GM12878 (cell line): ENCODE results near the gene PRDM2. TPM values are rescaled to one million over a fixed set of nuclear protein-coding genes. Genes with fewer than 3 reads are reported as not detected.
A peak's percentile ranks its signal among the peaks of the same experiment; 100 is the strongest.

Source experiments
- BHLHE40 ChIP-seq, 2 experiments: fragments of 450-650 bp in 1 of 2; IDR thresholded peaks; 2 replicates each; pipeline ENCODE4 v1.6.1; 2011 to 2017; ENCODE audit warnings: low read depth in 2 of 2, borderline replicate concordance in 1 of 2, improper control_type of control experiment in 1 of 2, low read length in 1 of 2, mild to moderate bottlenecking in 1 of 2
- CREM ChIP-seq: IDR thresholded peaks from 2 replicates; pipeline ENCODE4 v1.6.1; 2014; ENCODE audit warnings: antibody characterized with exemption, low read depth
- EGR1 ChIP-seq, 2 experiments: IDR thresholded peaks; 1 replicate in 1 of 2; 2 replicates in 1 of 2; pipeline ENCODE4 v1.6.1; 2011 to 2012; ENCODE audit warnings: low read depth in 2 of 2, low read length in 2 of 2, borderline replicate concordance in 1 of 2, mild to moderate bottlenecking in 1 of 2, moderate library complexity in 1 of 2
- EP300 ChIP-seq, 2 experiments: fragments of 150-350 bp in 1 of 2; IDR thresholded peaks; 2 replicates each; pipeline ENCODE4 v1.6.1; 2011 to 2012; ENCODE audit warnings: low read depth in 2 of 2, low read length in 2 of 2, borderline replicate concordance in 1 of 2, improper control_type of control experiment in 1 of 2, inconsistent platforms in 1 of 2; ENCODE audit not compliant: control insufficient read depth in 1 of 2
- ESRRA ChIP-seq: IDR thresholded peaks from 2 replicates; pipeline ENCODE4 v1.6.1; 2012; ENCODE audit warnings: mild to moderate bottlenecking, low read length, improper control_type of control experiment
- ETV6 ChIP-seq, 2 experiments: fragments of 450-650 bp in 1 of 2; IDR thresholded peaks in 1 of 2; conservative IDR thresholded peaks in 1 of 2; 2 replicates each; pipeline ENCODE4 v1.6.1; 2014; ENCODE audit warnings: antibody characterized with exemption in 1 of 2, borderline replicate concordance in 1 of 2, low read depth in 1 of 2, mild to moderate bottlenecking in 1 of 2, moderate library complexity in 1 of 2
- ZBED1 ChIP-seq: IDR thresholded peaks from 2 replicates; pipeline ENCODE4 v1.6.1; 2016; ENCODE audit warnings: borderline replicate concordance
- ZBTB4 ChIP-seq: fragments of 450-650 bp; formaldehyde crosslinking; IDR thresholded peaks from 2 replicates; pipeline ENCODE4 v1.4.0; 2022; ENCODE audit warnings: mild to moderate bottlenecking, moderate library complexity
- ZNF384 ChIP-seq: IDR thresholded peaks from 2 replicates; pipeline ENCODE4 v1.6.1; 2012; ENCODE audit warnings: low read depth, mild to moderate bottlenecking, low read length, improper control_type of control experiment, borderline replicate concordance
- polyA plus RNA-seq, 11 experiments: library from polyadenylated mRNA; depleted of rRNA in 4 of 11; unstranded in 6 of 11; stranded (reverse) in 5 of 11; fragments of >200 nt; fragmentation: Nextera tagmentation in 4 of 11; fragmentation: Illumina TruSeq in 1 of 11; extraction: Ambion mirVana in 4 of 11; extraction: Trizol in 1 of 11; gene quantifications; 1 replicate in 1 of 11; 2 replicates in 10 of 11; pipeline versions ENCODE4 v1.2.1 to v1.2.3, GENCODE V29; 2011 to 2016; ENCODE audit warnings: inconsistent platforms in 2 of 11, missing spikeins in 2 of 11, low read depth in 1 of 11
- total RNA-seq, 4 experiments: library from RNA; depleted of rRNA in 3 of 4; stranded (reverse); fragments of >200 nt in 3 of 4; fragmentation: Illumina TruSeq in 1 of 4; extraction: Trizol in 1 of 4; gene quantifications; 2 replicates each; pipeline versions ENCODE4 v1.2.1 to v1.2.3, GENCODE V29; 2013 to 2021
- TF ChIP-seq, protein P1 (sequence below): fragments of 450-650 bp; IDR thresholded peaks from 2 replicates; pipeline ENCODE4 v1.6.1; 2017; ENCODE audit warnings: borderline replicate concordance
- TF ChIP-seq, protein P2 (sequence below): IDR thresholded peaks from 2 replicates; pipeline ENCODE4 v1.6.1; 2011; ENCODE audit warnings: low read depth, low read length, improper control_type of control experiment, borderline replicate concordance
- TF ChIP-seq, protein P3 (sequence below): IDR thresholded peaks from 2 replicates; pipeline ENCODE4 v1.6.1; 2012; ENCODE audit warnings: low read depth, low read length, improper control_type of control experiment
- TF ChIP-seq, protein P4 (sequence below): IDR thresholded peaks from 2 replicates; pipeline ENCODE4 v1.6.1; 2011; ENCODE audit warnings: borderline replicate concordance, low read depth, mild to moderate bottlenecking, moderate library complexity, mixed read lengths, low read length; ENCODE audit not compliant: insufficient read depth; ENCODE audit errors: extremely low read length

PRDM2 gene
- total and polyA plus RNA-seq, 10 of the 15 experiments (the other 5 are each of a cell fraction or from before 2014, with no cell fraction given) = 8.4 to 45.1 (median 23.5) TPM

DNA sequence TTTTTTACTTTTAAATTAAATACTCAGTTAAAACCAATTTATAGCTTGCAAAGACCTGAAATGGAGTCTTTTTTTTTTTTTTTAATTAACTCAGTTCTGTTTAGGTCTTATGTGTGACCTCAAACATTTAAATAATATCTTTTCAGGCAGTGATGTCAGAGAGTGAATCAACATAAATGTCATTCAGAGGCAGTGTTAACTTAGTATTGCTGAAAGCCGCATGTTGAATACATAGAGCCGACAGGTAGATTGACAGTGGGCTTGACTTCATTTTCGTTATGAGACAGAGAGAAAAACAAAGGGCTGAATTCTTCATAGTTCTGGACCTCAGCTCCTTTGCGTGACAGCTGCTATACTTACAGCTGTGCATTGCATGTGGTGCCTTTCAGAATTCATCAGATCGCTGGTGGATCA lies 51.5 kb downstream of the PRDM2 start (continued):
- TF ChIP-seq, protein P1, sequence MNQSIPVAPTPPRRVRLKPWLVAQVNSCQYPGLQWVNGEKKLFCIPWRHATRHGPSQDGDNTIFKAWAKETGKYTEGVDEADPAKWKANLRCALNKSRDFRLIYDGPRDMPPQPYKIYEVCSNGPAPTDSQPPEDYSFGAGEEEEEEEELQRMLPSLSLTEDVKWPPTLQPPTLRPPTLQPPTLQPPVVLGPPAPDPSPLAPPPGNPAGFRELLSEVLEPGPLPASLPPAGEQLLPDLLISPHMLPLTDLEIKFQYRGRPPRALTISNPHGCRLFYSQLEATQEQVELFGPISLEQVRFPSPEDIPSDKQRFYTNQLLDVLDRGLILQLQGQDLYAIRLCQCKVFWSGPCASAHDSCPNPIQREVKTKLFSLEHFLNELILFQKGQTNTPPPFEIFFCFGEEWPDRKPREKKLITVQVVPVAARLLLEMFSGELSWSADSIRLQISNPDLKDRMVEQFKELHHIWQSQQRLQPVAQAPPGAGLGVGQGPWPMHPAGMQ = no peak
- TF ChIP-seq EP300 (IDR thresholded peaks at IDR 0.05; ENCODE audit: borderline replicate concordance in 1 of 2, control insufficient read depth in 1 of 2, low read depth in 2 of 2, low read length in 2 of 2) = no peak
- no peak for TF ChIP-seq EGR1 (IDR thresholded peaks at IDR 0.05; ENCODE audit: borderline replicate concordance in 1 of 2, low read depth in 2 of 2, low read length in 2 of 2)
- TF ChIP-seq ZNF384 = 0 out of 2 replicates have a peak, but pooled peaks have one; percentile 8
- TF ChIP-seq, protein P2, sequence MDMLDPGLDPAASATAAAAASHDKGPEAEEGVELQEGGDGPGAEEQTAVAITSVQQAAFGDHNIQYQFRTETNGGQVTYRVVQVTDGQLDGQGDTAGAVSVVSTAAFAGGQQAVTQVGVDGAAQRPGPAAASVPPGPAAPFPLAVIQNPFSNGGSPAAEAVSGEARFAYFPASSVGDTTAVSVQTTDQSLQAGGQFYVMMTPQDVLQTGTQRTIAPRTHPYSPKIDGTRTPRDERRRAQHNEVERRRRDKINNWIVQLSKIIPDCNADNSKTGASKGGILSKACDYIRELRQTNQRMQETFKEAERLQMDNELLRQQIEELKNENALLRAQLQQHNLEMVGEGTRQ = no peak
- peak in 1 of 2 experiments; percentile 7; a peak in 1 of 4 replicates for TF ChIP-seq BHLHE40 (IDR thresholded peaks at IDR 0.05; ENCODE audit: borderline replicate concordance in 1 of 2, low read depth in 2 of 2, low read length in 1 of 2)
- TF ChIP-seq ZBED1 = no peak
- TF ChIP-seq, protein P3, sequence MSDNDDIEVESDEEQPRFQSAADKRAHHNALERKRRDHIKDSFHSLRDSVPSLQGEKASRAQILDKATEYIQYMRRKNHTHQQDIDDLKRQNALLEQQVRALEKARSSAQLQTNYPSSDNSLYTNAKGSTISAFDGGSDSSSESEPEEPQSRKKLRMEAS = no peak
- TF ChIP-seq, protein P4, sequence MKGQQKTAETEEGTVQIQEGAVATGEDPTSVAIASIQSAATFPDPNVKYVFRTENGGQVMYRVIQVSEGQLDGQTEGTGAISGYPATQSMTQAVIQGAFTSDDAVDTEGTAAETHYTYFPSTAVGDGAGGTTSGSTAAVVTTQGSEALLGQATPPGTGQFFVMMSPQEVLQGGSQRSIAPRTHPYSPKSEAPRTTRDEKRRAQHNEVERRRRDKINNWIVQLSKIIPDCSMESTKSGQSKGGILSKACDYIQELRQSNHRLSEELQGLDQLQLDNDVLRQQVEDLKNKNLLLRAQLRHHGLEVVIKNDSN = no peak
- no peak for TF ChIP-seq ESRRA
- TF ChIP-seq ETV6 (conservative IDR thresholded peaks at IDR 0.05 in 1 of 2, IDR thresholded peaks at IDR 0.05 in 1 of 2; ENCODE audit: borderline replicate concordance in 1 of 2, low read depth in 1 of 2) = no peak
- TF ChIP-seq CREM = peak; percentile 70
- TF ChIP-seq ZBTB4 (CRISPR knock-in tag) = no peak
